Measurements from ENCODE around the gene PCP2.

- TF ChIP-seq, protein P1, sequence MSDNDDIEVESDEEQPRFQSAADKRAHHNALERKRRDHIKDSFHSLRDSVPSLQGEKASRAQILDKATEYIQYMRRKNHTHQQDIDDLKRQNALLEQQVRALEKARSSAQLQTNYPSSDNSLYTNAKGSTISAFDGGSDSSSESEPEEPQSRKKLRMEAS (IDR thresholded peaks at IDR 0.05), result no peak
- TF ChIP-seq EGR1 (IDR thresholded peaks at IDR 0.05), result no peak
Observed at GRCh38 chr19:7678971-7679751, 45.6 kb upstream of the PCP2 start.

Data from Ishikawa (cell line).